ENCODE results near the gene JAKMIP1.

GRCh38 chr4:6078560-6078959 is 121.8 kb downstream of the JAKMIP1 start:
- TF ChIP-seq POLR2A (IDR thresholded peaks at IDR 0.05; ENCODE audit: borderline replicate concordance, extremely low read depth, insufficient read depth, insufficient read length), result no peak
- TF ChIP-seq, protein P1, sequence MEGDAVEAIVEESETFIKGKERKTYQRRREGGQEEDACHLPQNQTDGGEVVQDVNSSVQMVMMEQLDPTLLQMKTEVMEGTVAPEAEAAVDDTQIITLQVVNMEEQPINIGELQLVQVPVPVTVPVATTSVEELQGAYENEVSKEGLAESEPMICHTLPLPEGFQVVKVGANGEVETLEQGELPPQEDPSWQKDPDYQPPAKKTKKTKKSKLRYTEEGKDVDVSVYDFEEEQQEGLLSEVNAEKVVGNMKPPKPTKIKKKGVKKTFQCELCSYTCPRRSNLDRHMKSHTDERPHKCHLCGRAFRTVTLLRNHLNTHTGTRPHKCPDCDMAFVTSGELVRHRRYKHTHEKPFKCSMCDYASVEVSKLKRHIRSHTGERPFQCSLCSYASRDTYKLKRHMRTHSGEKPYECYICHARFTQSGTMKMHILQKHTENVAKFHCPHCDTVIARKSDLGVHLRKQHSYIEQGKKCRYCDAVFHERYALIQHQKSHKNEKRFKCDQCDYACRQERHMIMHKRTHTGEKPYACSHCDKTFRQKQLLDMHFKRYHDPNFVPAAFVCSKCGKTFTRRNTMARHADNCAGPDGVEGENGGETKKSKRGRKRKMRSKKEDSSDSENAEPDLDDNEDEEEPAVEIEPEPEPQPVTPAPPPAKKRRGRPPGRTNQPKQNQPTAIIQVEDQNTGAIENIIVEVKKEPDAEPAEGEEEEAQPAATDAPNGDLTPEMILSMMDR (IDR thresholded peaks at IDR 0.05 in 2 of 3, conservative IDR thresholded peaks at IDR 0.05 in 1 of 3; ENCODE audit: borderline replicate concordance in 1 of 3, insufficient read depth in 1 of 3, low read depth in 2 of 3, low read length in 2 of 3), result no peak
- TF ChIP-seq EGR1 (IDR thresholded peaks at IDR 0.05; ENCODE audit: low read depth), result no peak
- TF ChIP-seq EZH2 (IDR thresholded peaks at IDR 0.05), result no peak
